HL-60/S4 (cell line): Measurements from ENCODE around the gene SLC26A9.

Source experiments
- in situ Hi-C: fragments of 300-500 bp; cut with MboI; formaldehyde crosslinking; loops from 2 replicates; pipeline ENCODE4 v1.14.3; 2022; ENCODE audit warnings: low sequenced_read_pairs

The SLC26A9 gene

GRCh38 chr1:205943245-205943644 is at the start of gene SLC26A9:
Gene SLC26A9 (minus strand): TSS chr1:205943456. CDS start chr1:205935820, 7,636 bp downstream.
- in situ Hi-C loops: no loop called here

DNA sequence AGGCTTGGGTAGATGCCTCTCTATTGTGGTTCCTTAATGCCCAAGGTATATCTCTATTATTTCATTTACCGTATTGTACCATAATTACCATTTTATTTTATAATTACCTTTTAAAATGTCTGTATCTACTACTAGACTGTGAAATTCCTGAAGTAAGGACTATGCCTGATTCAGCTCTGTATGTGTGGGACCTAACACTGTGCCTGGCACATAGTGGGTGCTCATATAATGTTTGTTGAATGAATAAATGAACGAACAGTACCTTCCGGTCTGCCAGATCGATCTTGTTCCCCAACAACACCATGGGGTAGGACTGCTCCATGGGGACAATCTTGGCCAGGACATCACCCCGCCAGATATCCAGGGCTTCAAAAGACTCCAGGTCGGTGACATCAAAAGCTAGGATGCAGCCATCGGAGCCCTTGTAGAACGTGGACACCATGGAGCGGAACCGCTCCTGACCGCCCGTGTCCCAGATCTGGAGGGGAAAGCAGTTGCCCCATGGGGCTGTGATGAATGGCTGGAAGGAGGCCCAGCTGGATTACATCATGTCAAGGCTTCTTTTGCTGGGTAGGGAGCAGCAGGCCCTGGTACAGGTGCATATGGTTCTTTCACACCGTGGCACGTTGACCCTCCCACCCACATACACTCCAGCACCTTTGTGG is 49.1 kb upstream of the SLC26A9 start:
- in situ Hi-C loops: no loop called here

GRCh38 chr1:205991237-205991636 is 48.0 kb upstream of the SLC26A9 start:
- in situ Hi-C loops: no loop called here

GRCh38 chr1:205990226-205990625 is 47.0 kb upstream of the SLC26A9 start:
- in situ Hi-C loops: no loop called here

GRCh38 chr1:205989786-205990185 is 46.5 kb upstream of the SLC26A9 start:
- in situ Hi-C loops: no loop called here

GRCh38 chr1:205988585-205988995 is 45.3 kb upstream of the SLC26A9 start:
- in situ Hi-C loops: no loop called here

- in situ Hi-C loops: no loop called here
Measured at GRCh38 chr1:205986861-205987260, 43.6 kb upstream of the SLC26A9 start.

DNA sequence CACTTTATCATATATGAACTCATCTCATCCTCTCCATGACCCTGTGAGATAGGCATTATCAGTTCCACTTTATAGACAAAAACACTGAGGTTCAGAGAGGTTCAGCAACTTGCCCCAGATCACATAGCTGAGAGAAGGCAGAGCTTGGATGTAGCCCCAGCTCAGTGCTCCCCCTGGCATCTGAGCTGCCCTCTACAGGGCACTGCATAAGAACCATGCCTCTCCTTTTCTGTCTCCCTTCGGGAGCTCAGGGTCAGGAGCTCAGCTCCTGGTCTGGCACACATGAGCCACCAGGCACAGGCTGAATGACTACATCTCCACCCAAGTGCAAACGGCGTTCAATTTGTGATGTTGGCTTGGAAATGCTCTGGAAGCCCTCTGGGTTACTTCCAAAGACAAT is 43.0 kb upstream of the SLC26A9 start:
- in situ Hi-C loops: no loop called here

GRCh38 chr1:205985330-205986005 is 42.2 kb upstream of the SLC26A9 start:
- in situ Hi-C loops: no loop called here

DNA sequence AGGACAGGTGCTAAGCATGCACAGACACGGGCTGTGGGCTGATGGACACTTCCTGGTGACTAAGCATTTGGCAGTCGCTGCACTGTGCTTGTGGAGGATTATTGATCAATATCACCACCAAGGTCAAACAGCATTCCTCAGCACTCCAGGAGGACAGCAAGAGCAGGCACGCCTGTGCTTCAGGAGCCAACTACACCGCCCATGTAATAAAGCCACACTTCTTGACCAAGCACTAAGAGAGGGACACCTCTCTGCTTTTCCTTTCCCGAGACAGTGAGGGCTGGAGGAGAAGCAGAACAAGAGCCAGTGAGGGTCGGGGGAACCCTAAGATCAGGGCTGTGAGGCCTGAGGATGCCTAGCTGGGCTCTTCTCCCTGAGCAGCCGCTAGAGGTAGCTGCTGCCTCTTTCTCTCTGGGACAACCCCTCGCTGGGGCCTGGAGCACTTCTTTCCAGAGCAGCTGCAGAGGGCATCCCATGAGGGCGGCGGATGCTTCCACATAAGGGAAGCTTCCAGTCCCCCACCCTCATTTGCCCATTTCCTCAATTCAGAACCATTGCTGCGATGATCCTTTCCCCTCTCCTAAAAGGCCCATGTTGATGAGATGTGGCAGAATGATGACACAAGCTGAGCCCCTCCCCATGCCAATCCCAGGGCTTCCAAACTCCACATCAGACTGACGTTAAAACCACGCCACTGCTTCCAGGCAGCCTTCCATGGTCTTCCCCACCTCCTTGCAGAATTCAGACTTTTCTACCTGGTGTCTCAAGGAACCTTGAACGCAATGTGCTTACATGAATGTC is 40.9 kb upstream of the SLC26A9 start:
- in situ Hi-C loops: loop anchor here (5.0 kb wide), 1 partner anchor 123 kb away; no protein-coding TSS in a partner anchor

DNA sequence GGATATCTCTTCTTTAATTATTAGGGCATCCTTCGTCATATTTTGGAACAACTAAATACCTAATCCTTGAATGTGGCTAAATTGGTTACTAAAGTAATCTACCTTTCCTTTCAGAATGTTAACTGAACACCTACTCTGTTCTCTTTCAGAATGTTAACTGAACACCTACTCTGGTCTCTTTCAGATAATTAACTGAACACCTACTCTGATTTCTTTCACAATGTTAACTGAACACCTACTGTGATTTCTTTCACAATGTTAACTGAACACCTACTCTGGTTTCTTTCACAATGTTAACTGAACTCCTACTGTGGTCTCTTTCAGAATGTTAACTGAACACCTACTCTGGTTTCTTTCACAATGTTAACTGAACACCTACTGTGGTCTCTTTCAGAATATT is 38.0 kb upstream of the SLC26A9 start:
- in situ Hi-C loops: loop anchor here (5.0 kb wide), 1 partner anchor 126 kb away; no protein-coding TSS in a partner anchor

DNA sequence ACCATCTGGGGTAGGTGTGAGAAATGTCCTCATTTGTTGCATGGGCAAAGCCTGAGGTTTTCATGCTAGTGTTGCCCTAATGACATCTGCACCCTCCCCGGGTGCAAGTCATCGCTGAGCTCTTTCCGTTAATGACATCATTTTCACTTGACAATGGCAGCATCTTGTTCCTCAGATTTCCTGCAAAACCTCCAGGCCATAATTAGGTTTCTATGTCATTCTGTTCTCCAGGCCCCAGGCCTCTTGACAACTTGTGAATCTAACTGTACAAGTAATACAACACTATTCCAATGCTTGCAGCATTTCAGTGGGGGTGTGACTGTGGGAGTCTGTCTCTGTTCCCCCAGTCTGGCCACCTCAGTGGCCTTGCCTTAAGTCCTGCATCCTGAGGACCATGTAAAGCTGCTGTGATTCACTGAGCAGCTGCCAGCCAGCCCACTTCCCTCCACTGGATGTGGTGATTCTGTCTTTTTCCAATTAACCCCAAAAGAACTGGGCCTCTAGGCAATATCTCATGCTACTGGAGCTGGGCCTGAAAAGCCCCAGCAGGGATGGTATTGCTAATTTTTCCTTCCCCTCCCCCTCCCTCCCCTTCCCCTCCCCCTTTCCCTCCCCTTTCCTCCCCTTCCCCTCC is 37.1 kb upstream of the SLC26A9 start:
- in situ Hi-C loops: loop anchor here (5.0 kb wide), 1 partner anchor 127 kb away; no protein-coding TSS in a partner anchor

GRCh38 chr1:205979301-205979700 is 36.0 kb upstream of the SLC26A9 start:
- in situ Hi-C loops: no loop called here

DNA sequence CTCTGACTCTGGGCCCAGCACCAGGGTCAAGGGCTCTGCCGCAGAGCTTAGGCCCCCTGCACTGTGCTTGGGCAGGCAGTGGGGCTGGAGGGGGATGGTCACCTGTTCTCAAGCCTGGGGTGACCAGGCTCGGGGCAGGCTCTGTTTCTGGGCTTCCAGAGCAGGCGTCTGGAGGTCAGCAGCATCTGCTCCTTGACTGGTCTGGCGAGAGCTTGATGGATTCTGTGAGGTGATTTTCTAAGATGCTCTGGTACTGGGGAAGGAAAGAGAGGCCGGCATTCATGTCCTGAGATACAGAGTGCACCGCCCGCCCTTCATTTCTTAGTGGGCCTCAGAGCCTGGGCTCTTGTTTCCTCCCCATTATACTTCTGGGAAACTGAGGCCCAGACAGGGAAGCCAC is 35.4 kb upstream of the SLC26A9 start:
- in situ Hi-C loops: no loop called here

DNA sequence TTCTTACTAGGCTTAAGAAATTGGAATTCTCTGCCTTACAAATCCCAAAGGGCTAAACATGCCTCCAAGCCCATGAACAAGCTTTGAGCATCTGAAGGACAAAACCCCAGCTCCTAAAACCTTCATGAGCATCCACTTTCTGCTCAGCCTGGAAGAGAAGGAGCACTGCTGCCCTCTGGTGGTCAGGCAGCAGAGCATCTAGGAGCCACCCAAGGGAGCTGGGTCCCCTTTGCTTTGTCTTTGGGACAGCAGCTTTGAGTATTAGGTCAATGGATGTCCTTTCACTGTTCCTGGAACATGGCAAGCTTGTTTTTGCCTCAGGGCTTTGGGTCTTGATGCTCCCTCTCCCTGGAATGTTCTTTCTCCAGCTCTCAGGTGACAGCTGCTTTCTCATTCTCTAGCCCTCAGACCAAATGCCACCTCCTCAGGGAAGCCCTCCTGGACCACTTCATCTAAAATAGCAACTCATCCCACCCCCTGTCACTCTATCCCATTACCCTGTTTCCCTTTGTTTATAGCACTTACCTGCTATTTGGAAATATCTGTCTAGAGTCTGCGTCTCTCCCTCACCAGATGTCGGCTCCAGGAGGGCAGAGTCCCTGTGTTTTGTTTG is 34.3 kb upstream of the SLC26A9 start:
- in situ Hi-C loops: no loop called here

DNA sequence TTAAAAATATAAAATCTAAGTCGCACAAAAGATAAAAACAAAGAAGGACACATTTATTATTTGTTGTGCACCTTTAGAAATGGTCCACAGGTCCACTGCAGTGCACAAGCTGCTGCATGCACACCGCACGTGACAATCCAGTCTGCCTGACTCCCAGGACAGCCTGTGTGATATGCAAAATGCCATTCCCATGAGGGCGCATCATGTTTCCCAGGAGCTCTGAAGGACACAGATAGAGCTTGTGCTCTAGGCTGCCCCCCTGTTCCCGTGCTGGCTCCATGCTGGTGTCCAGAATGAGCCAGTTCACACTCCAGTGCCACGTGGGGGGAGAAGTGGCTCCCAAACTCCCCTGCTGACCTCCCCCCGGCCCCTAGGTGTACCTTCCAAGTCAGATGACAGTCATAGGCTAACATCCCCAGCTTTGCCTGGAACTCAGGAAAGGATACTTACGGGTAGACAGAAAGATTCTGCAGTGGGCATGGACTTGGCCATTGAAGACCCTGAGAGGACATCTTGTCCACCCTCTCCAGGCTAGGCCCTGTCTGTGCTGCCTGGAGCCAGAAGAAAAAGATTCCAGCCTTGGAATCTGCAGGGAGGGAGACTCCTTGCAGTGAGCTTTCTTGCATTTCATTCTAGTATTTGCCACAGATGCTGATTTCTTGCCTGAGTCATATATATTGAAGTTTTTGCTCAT is 33.6 kb upstream of the SLC26A9 start:
- in situ Hi-C loops: no loop called here

DNA sequence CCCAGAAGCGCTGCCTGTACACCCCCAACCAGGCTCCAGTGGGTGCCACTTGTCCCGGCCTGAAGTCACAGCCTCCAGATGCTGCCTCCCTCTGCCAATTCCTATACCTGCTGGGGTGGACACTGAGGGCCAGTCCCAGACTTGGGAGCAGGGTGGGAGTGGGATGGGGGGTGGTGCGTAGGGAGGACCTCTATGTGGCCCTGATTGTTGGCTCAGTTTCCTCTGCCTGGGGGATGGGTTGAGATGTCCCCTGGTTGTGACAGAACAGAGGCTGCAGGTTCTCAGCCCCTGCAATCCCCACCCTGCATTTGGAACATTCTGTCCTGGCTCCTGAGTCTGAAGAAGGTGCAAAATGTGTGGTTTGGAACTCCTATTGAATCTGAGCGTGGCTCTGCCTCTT is 32.8 kb upstream of the SLC26A9 start:
- in situ Hi-C loops: no loop called here

- in situ Hi-C loops: no loop called here
Measured at GRCh38 chr1:205975387-205975998, 32.2 kb upstream of the SLC26A9 start.

- in situ Hi-C loops: no loop called here
Measured at GRCh38 chr1:205974712-205975111, 31.5 kb upstream of the SLC26A9 start.
